GM23248 (cell line): ENCODE results near the gene EML6.

Experiments used
- EZH2 ChIP-seq: fragments of 200-600 bp; sonication (generic); IDR thresholded peaks from 2 replicates; pipeline ENCODE4 v1.6.1; 2018; ENCODE audit warnings: antibody characterized with exemption, mild to moderate bottlenecking; ENCODE audit not compliant: insufficient read depth, poor library complexity, severe bottlenecking
- EZH2phosphoT487 ChIP-seq: fragments of 200-600 bp; sonication (generic); IDR thresholded peaks from 2 replicates; pipeline ENCODE4 v1.6.1; 2018; ENCODE audit warnings: antibody characterized with exemption, moderate library complexity, mild to moderate bottlenecking, low read depth; ENCODE audit not compliant: insufficient read depth

GRCh38 chr2:54772531-54772930, 49.1 kb downstream of the EML6 start:
- TF ChIP-seq EZH2 (no peak), EZH2phosphoT487 (no peak)
